H9 (cell line): ENCODE results near the gene TSSK2. TPM values are rescaled to one million over a fixed set of nuclear protein-coding genes. Genes with fewer than 3 reads are reported as not detected.

Source experiments
- DNase-seq: peaks from one replicate; pipeline ENCODE4 v3.0.0-alpha.2; 2017
- H2AFZ ChIP-seq: one replicate; pipeline ENCODE4 v1.6.1; 2013; ENCODE audit warnings: mild to moderate bottlenecking, low read length, control low read depth, moderate library complexity
- H2AK5ac ChIP-seq: 2 replicates; pipeline ENCODE4 v1.6.1; 2013; ENCODE audit warnings: low read length, control low read depth, mixed read lengths; ENCODE audit not compliant: insufficient read length
- H2BK120ac ChIP-seq: one replicate; pipeline ENCODE4 v1.6.1; 2013; ENCODE audit warnings: low read depth, mild to moderate bottlenecking, low read length, control low read depth, inconsistent platforms; ENCODE audit not compliant: poor library complexity, severe bottlenecking
- H2BK12ac ChIP-seq: 2 replicates; pipeline ENCODE4 v1.6.1; 2013; ENCODE audit warnings: low read length, control low read depth, mixed read lengths, low read depth; ENCODE audit not compliant: insufficient read length
- H2BK15ac ChIP-seq: 2 replicates; pipeline ENCODE4 v1.6.1; 2013; ENCODE audit warnings: low read depth, low read length, control low read depth
- H2BK20ac ChIP-seq: one replicate; pipeline ENCODE4 v1.6.1; 2013; ENCODE audit warnings: low read depth, mild to moderate bottlenecking, low read length, control low read depth, inconsistent platforms; ENCODE audit not compliant: poor library complexity, severe bottlenecking
- H2BK5ac ChIP-seq: 2 replicates; pipeline ENCODE4 v1.6.1; 2013; ENCODE audit warnings: low read length, control low read depth, mixed read lengths; ENCODE audit not compliant: insufficient read length
- H3K14ac ChIP-seq: 2 replicates; pipeline ENCODE4 v1.6.1; 2013; ENCODE audit warnings: low read length, control low read depth; ENCODE audit not compliant: insufficient read depth
- H3K18ac ChIP-seq: 2 replicates; pipeline ENCODE4 v1.6.1; 2013; ENCODE audit warnings: low read depth, mild to moderate bottlenecking, mixed read lengths, low read length, control low read depth; ENCODE audit not compliant: insufficient read length
- H3K23ac ChIP-seq: 2 replicates; pipeline ENCODE4 v1.6.1; 2013; ENCODE audit warnings: low read length, control low read depth, mixed read lengths, low read depth; ENCODE audit not compliant: insufficient read length
- H3K23me2 ChIP-seq: 2 replicates; pipeline ENCODE4 v1.6.1; 2013; ENCODE audit warnings: low read depth, mild to moderate bottlenecking, mixed read lengths, low read length, control low read depth; ENCODE audit not compliant: insufficient read length, poor library complexity, severe bottlenecking
- H3K27ac ChIP-seq: 2 replicates; pipeline ENCODE4 v1.5.1; 2013; ENCODE audit warnings: low read length, control low read depth, mixed read lengths, low read depth; ENCODE audit not compliant: insufficient read length
- H3K27me3 ChIP-seq: 2 replicates; pipeline ENCODE4 v1.6.1; 2013; ENCODE audit warnings: low read length, control low read depth, inconsistent platforms; ENCODE audit not compliant: insufficient read depth
- H3K4ac ChIP-seq: 2 replicates; pipeline ENCODE4 v1.6.1; 2013; ENCODE audit warnings: low read depth, mild to moderate bottlenecking, control low read depth, inconsistent platforms, low read length, moderate library complexity
- H3K4me1 ChIP-seq: 2 replicates; pipeline ENCODE4 v1.6.1; 2013; ENCODE audit warnings: low read length, control low read depth, inconsistent platforms; ENCODE audit not compliant: insufficient read depth
- H3K4me2 ChIP-seq: 2 replicates; pipeline ENCODE4 v1.6.1; 2013; ENCODE audit warnings: low read length, control low read depth, mixed read lengths; ENCODE audit not compliant: insufficient read length, insufficient read depth
- H3K56ac ChIP-seq: 2 replicates; pipeline ENCODE4 v1.6.1; 2013; ENCODE audit warnings: low read depth, mild to moderate bottlenecking, mixed read lengths, low read length, control low read depth; ENCODE audit not compliant: insufficient read length
- H3K79me1 ChIP-seq: 2 replicates; pipeline ENCODE4 v1.6.1; 2013; ENCODE audit warnings: low read depth, mild to moderate bottlenecking, moderate library complexity, low read length, control low read depth, inconsistent platforms; ENCODE audit not compliant: insufficient read depth, poor library complexity, severe bottlenecking
- H3K79me2 ChIP-seq: 2 replicates; pipeline ENCODE4 v1.6.1; 2013; ENCODE audit warnings: low read length, control low read depth, inconsistent platforms; ENCODE audit not compliant: insufficient read depth
- H3K9ac ChIP-seq: 2 replicates; pipeline ENCODE4 v1.6.1; 2013; ENCODE audit warnings: low read length, control low read depth, mixed read lengths; ENCODE audit not compliant: insufficient read length; ENCODE audit errors: extremely low read depth
- H3K9me3 ChIP-seq: one replicate; pipeline ENCODE4 v1.6.1; 2013; ENCODE audit warnings: low read depth, low read length, inconsistent platforms; ENCODE audit not compliant: control insufficient read depth
- H3T11ph ChIP-seq: one replicate; pipeline ENCODE4 v1.6.1; 2013; ENCODE audit warnings: mild to moderate bottlenecking, low read length, control low read depth, inconsistent platforms
- H4K20me1 ChIP-seq: one replicate; pipeline ENCODE4 v1.6.1; 2013; ENCODE audit not compliant: control insufficient read depth, insufficient read length, insufficient read depth
- H4K5ac ChIP-seq: 2 replicates; pipeline ENCODE4 v1.6.1; 2013; ENCODE audit warnings: low read depth, mild to moderate bottlenecking, mixed read lengths, low read length, control low read depth; ENCODE audit not compliant: insufficient read length
- H4K8ac ChIP-seq: replicated peaks from 2 replicates; pipeline ENCODE4 v1.6.1; 2013; ENCODE audit warnings: low read length, control low read depth, mixed read lengths, low read depth; ENCODE audit not compliant: insufficient read length
- H4K91ac ChIP-seq: 2 replicates; pipeline ENCODE4 v1.6.1; 2013; ENCODE audit warnings: low read depth, mild to moderate bottlenecking, moderate library complexity, mixed read lengths, low read length, control low read depth; ENCODE audit not compliant: insufficient read length
- H3K27ac Mint-ChIP-seq, 3 experiments: 2 replicates in 2 of 3; 3 replicates in 1 of 3; pipeline ENCODE4 v1.8.0; 2020 to 2021; ENCODE audit warnings: mixed read lengths in 3 of 3, mild to moderate bottlenecking in 1 of 3, moderate library complexity in 1 of 3
- H3K27me3 Mint-ChIP-seq: 2 replicates; pipeline ENCODE4 v1.8.0; 2021; ENCODE audit warnings: low read depth, mild to moderate bottlenecking, moderate library complexity, mixed read lengths
- H3K36me3 Mint-ChIP-seq, 3 experiments: 2 replicates in 2 of 3; 3 replicates in 1 of 3; pipeline ENCODE4 v1.8.0; 2020 to 2021; ENCODE audit warnings: low read depth in 3 of 3, mixed read lengths in 3 of 3; ENCODE audit not compliant: insufficient read depth in 1 of 3
- H3K4me1 Mint-ChIP-seq, 2 experiments: 2 replicates each; pipeline ENCODE4 v1.8.0; 2020; ENCODE audit warnings: mixed read lengths in 2 of 2
- H3K4me3 Mint-ChIP-seq, 2 experiments: 2 replicates in 1 of 2; 3 replicates in 1 of 2; pipeline ENCODE4 v1.8.0; 2020 to 2021; ENCODE audit warnings: mild to moderate bottlenecking in 2 of 2, mixed read lengths in 2 of 2, moderate library complexity in 1 of 2
- H3K9me3 Mint-ChIP-seq, 2 experiments: 2 replicates in 1 of 2; 3 replicates in 1 of 2; pipeline ENCODE4 v1.8.0; 2020; ENCODE audit warnings: mild to moderate bottlenecking in 2 of 2, mixed read lengths in 2 of 2, moderate library complexity in 1 of 2
- WGBS: extraction: QIAGEN DNeasy Blood & Tissue Kit; methylation state at CpG from one replicate; pipeline ENCODE4 v1.1.7; 2013; ENCODE audit warnings: missing lambda C conversion rate, low lambda C conversion rate, mixed read lengths; ENCODE audit not compliant: insufficient read length; ENCODE audit errors: extremely low coverage; 5-methylcytosine and 5-hydroxymethylcytosine counted together
- total RNA-seq: library from RNA; stranded (reverse); gene quantifications from 2 replicates; pipeline ENCODE4 v1.2.1, GENCODE V29; 2021
- TF ChIP-seq, protein P1 (sequence below): fragments of 200-600 bp; sonication (generic); conservative IDR thresholded peaks from 3 replicates; pipeline ENCODE4 v1.8.0; 2021; ENCODE audit warnings: antibody characterized with exemption, mild to moderate bottlenecking

Gene TSSK2
- total RNA-seq, 1 experiment from 2014 or later, result not detected

DNA sequence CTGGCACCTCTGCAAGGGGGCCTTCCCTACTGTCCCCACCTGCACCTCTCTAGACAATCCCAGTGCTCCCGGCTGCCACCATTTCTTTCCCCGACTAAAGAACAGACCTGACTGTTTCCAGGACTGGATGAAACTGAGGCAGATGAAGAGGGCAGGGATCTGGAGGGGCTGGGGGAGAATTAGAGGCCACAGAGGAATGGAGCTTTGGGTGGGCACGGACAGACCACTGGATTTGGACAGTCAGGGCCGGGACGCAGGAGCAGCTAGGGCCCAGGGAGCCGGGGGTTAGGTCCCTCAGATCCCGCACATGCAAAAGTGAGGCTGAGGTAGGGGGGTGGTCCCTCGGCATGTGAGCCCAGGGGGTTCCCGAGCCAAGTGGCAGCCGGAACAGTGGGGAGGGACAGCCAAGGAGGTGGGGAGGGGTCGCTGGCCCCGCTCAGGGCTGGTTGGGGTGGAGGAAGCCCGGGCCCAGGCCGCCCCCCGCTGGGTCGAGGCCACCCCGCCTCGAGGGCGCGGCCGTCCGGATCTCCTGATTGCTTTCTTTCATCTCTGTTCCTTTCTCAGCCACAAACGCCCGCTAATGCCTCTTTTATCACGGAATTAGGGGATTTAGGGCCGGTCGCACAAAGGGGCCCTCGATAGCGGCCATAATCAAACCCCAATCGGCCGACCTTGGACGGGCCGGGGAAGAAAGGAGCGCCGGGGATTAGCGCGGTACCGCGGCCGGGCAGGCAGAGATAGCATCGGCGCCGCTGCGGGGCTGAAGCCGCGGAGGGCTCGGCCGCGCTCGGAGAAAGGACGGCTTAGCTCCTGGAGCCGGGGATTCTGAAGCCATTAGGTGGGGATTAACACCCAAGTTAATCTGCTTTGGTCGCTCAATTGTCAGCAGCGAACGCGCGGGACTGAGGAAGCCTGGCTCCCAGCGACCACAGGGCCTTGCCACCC lies 38.2 kb downstream of the TSSK2 start:
- Histone ChIP-seq H3K9ac (no peak overlapping the region), H2AFZ (no peak overlapping the region), H3K4me1 (peaks cover 3% of the 10 kb centered on the region; the same call in 1 of the 2 replicates), H2BK120ac (no peak overlapping the region), H4K20me1 (no peaks in the 10 kb centered on the region), H3K79me2 (peaks cover 10% of the 10 kb centered on the region; the same call in 1 of the 2 replicates), H3K27ac (no peak overlapping the region), H2AK5ac (no peak overlapping the region), H3K23me2 (peaks cover 15% of the 10 kb centered on the region), H3K56ac (no peak overlapping the region), H3K79me1 (peaks cover 6% of the 10 kb centered on the region), H4K8ac (no peak overlapping the region), H4K91ac (no peak overlapping the region), H3T11ph (no peak overlapping the region), H3K14ac (no peak overlapping the region), H3K18ac (no peak overlapping the region), H2BK20ac (no peak overlapping the region), H2BK15ac (no peak overlapping the region), H3K4me2 (peak overlapping the region; percentile 2), H3K9me3 (no peaks in the 10 kb centered on the region), H2BK5ac (no peak overlapping the region), H3K4ac (no peak overlapping the region), H2BK12ac (no peak overlapping the region), H4K5ac (no peak overlapping the region), H3K27me3 (peaks cover 4% of the 10 kb centered on the region; the same call in 1 of the 2 replicates), H3K23ac (no peak overlapping the region)
- Mint-ChIP-seq H3K36me3 (peaks cover 0 to 10% (median 5%) of the 10 kb centered on the region in 3 experiments; a peak in 3 of 7 replicates), H3K4me3 (peak overlapping the region; percentile 93 to 95), H3K4me1 (peaks cover 31 to 44% of the 10 kb centered on the region in 2 experiments), H3K27me3 (peaks cover 69% of the 10 kb centered on the region), H3K9me3 (no peaks in the 10 kb centered on the region), H3K27ac (no peak overlapping the region)
- peak; percentile 36 for DNase-seq
- no CpG with 5 or more reads among the region's 58 CpGs for WGBS
- TF ChIP-seq, protein P1, sequence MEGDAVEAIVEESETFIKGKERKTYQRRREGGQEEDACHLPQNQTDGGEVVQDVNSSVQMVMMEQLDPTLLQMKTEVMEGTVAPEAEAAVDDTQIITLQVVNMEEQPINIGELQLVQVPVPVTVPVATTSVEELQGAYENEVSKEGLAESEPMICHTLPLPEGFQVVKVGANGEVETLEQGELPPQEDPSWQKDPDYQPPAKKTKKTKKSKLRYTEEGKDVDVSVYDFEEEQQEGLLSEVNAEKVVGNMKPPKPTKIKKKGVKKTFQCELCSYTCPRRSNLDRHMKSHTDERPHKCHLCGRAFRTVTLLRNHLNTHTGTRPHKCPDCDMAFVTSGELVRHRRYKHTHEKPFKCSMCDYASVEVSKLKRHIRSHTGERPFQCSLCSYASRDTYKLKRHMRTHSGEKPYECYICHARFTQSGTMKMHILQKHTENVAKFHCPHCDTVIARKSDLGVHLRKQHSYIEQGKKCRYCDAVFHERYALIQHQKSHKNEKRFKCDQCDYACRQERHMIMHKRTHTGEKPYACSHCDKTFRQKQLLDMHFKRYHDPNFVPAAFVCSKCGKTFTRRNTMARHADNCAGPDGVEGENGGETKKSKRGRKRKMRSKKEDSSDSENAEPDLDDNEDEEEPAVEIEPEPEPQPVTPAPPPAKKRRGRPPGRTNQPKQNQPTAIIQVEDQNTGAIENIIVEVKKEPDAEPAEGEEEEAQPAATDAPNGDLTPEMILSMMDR, result no peak
